Measurements from ENCODE around the gene METTL14. TPM values are rescaled to one million over a fixed set of nuclear protein-coding genes. Genes with fewer than 3 reads are reported as not detected.

METTL14 gene
- total RNA-seq, 4 donors from 2014 or later: 47.0 to 83.9 (median 65.9) TPM

DNA sequence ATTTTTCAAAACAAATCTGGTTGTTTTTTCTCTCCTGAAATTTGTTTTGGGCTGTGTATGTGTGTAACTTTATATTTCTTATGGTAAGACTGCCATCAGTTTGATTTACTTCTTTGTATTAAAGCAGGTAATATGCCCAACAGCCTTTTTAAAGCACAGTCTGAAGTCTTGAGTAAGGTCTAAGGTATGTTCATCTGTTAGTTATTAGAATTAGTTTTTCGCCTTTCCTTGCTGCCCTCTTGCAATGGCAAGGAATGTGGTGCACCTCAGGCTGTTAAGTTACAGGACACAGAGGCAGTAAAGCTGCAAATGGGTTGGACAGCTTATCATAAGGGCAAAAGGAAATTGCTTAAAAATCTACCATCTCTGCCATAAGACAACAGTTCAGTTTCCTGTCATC is 71.8 kb downstream of the METTL14 start:
- Histone ChIP-seq H3K36me3 (peaks cover 0 to under 1% of the 10 kb centered on the region in 2 donors), H3K27ac (peak overlapping the region; percentile 83 to 96 (median 84)), H3K9me3 (no peaks in the 10 kb centered on the region), H3K27me3 (no peaks in the 10 kb centered on the region), H3K4me1 (peaks cover 49 to 98% (median 61%) of the 10 kb centered on the region in 3 donors), H3K4me3 (no peak overlapping the region)
- TF ChIP-seq POLR2AphosphoS5 (IDR thresholded peaks at IDR 0.05) (no peak), POLR2A (IDR thresholded peaks at IDR 0.05) (no peak), EP300 (IDR thresholded peaks at IDR 0.05) (no peak)
- TF ChIP-seq, protein P1, sequence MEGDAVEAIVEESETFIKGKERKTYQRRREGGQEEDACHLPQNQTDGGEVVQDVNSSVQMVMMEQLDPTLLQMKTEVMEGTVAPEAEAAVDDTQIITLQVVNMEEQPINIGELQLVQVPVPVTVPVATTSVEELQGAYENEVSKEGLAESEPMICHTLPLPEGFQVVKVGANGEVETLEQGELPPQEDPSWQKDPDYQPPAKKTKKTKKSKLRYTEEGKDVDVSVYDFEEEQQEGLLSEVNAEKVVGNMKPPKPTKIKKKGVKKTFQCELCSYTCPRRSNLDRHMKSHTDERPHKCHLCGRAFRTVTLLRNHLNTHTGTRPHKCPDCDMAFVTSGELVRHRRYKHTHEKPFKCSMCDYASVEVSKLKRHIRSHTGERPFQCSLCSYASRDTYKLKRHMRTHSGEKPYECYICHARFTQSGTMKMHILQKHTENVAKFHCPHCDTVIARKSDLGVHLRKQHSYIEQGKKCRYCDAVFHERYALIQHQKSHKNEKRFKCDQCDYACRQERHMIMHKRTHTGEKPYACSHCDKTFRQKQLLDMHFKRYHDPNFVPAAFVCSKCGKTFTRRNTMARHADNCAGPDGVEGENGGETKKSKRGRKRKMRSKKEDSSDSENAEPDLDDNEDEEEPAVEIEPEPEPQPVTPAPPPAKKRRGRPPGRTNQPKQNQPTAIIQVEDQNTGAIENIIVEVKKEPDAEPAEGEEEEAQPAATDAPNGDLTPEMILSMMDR (IDR thresholded peaks at IDR 0.05): no peak
- ATAC-seq: no peak
- WGBS, 2 donors (ENCODE audit: low coverage in 1 of 2): 57 to 100% methylated on average over 1 of the region's 1 CpG

DNA sequence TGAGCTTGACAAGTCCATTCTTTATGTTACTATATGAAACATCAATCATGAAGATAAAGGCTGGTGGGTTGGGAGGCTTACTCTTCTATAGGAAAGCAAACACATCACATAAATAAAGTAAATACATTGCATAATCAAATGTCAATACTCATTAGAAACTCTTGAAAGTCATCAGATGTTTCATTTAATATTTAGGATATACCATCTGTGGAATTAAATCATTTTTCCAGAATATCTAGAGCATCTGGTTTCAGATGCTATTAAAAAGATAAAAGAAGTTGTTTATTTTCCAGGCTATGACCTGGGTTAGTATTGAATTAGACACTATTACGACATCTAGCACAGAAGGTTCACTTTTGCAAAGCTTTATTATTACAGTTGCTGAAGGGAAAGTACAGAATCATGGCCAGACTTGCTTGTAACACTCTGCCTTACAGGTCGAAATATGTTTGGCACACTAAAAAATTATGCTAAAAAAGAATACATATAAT is 72.6 kb downstream of the METTL14 start:
- WGBS, 2 donors (ENCODE audit: low coverage in 1 of 2): 6 to 22% methylated on average over 2 of the region's 2 CpGs
- peak overlapping the region; percentile 83 to 96 (median 84) for H3K27ac ChIP-seq
- H3K4me3 ChIP-seq: no peak overlapping the region
- ATAC-seq: peak; percentile 85
- H3K9me3 ChIP-seq: no peaks in the 10 kb centered on the region
- H3K36me3 ChIP-seq: no peaks in the 10 kb centered on the region
- TF ChIP-seq, protein P1 (IDR thresholded peaks at IDR 0.05): no peak
- TF ChIP-seq POLR2AphosphoS5 (IDR thresholded peaks at IDR 0.05): peak; percentile 73
- peaks cover 57 to 100% (median 65%) of the 10 kb centered on the region in 3 donors for H3K4me1 ChIP-seq
- H3K27me3 ChIP-seq: no peaks in the 10 kb centered on the region

DNA sequence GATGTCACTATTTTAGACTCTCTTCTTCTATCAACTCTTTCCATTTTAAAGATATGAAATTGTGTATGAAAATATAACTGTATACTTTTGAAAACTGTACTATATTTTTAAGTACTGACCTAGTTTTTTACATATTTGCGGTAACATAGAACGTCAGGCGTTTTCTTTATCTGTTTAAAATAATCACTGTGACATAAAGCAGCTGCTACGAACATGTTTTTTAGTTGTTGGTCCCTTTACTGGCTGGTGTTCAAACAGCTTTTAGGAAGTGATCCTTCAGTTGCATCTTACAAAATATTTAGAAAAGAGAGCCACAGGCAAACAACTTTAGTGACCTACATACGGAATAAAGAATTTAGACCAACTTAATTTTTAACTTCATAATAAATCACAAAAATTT is 73.1 kb downstream of the METTL14 start:
- H3K4me1 ChIP-seq: peaks cover 61 to 100% (median 69%) of the 10 kb centered on the region in 3 donors
- TF ChIP-seq POLR2AphosphoS5 (IDR thresholded peaks at IDR 0.05): peak; percentile 35
- TF ChIP-seq, protein P1 (IDR thresholded peaks at IDR 0.05): no peak
- H3K4me3 ChIP-seq: no peak overlapping the region
- no peaks in the 10 kb centered on the region for H3K36me3 ChIP-seq
- H3K27me3 ChIP-seq: no peaks in the 10 kb centered on the region
- no peaks in the 10 kb centered on the region for H3K9me3 ChIP-seq
- peak; percentile 54 for ATAC-seq
- peak overlapping the region; percentile 83 to 96 (median 84) for H3K27ac ChIP-seq
- WGBS, 2 donors (ENCODE audit: low coverage in 1 of 2): 14 to 25% methylated on average over 5 of the region's 5 CpGs

DNA sequence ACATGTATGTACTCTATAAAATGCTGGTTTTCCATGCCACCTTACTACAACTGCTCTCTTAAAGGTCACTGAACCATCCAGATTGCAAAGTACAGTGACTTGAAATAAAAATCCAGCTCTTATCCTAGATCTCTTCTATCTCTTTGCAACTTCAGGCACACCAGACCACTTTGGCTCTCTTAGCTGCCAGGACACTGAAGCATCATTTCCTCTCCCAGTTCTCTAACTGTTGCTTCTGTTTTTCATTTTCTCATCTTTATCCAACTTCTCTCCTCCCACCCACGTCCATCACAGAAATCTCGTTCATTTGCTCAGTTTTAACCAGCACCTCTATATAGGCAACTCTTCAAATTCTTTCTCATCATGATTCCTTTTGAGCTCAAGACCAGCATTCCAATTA is 74.3 kb downstream of the METTL14 start:
- H3K4me1 ChIP-seq: peaks cover 50 to 100% (median 66%) of the 10 kb centered on the region in 3 donors
- TF ChIP-seq POLR2AphosphoS5 (IDR thresholded peaks at IDR 0.05): no peak
- TF ChIP-seq POLR2A (IDR thresholded peaks at IDR 0.05): no peak
- no peak for TF ChIP-seq EP300 (IDR thresholded peaks at IDR 0.05)
- TF ChIP-seq, protein P1 (IDR thresholded peaks at IDR 0.05): no peak
- no peaks in the 10 kb centered on the region for H3K9me3 ChIP-seq
- no peaks in the 10 kb centered on the region for H3K27me3 ChIP-seq
- no peak for ATAC-seq
- peaks cover 0 to 3% of the 10 kb centered on the region in 2 donors for H3K36me3 ChIP-seq
- no peak overlapping the region for H3K4me3 ChIP-seq
- peak overlapping the region; percentile 74 to 96 (median 84) for H3K27ac ChIP-seq
- 60 to 61% methylated on average over 2 of the region's 2 CpGs for WGBS, 2 donors (ENCODE audit: low coverage in 1 of 2)

DNA sequence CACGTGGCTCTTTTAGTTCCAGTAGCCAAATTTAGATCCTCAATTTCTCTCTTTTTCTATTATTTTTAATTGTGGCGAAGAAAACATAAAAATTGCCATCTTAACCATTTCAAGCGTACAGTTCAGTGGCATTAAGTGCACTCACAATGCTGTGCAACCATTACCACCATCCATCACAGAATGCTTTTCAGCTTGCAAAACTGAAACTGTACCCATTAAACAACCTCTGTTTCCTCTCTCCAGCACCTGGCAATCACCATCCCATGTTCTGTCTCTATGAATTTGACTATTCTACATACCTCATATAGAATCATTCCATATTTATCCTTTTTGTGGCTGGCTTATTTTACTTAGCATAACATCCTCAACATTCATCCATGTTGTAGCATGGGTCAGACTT is 74.9 kb downstream of the METTL14 start:
- TF ChIP-seq, protein P1 (IDR thresholded peaks at IDR 0.05): no peak
- no peak for TF ChIP-seq POLR2AphosphoS5 (IDR thresholded peaks at IDR 0.05)
- no peak for TF ChIP-seq EP300 (IDR thresholded peaks at IDR 0.05)
- TF ChIP-seq POLR2A (IDR thresholded peaks at IDR 0.05): no peak
- Histone ChIP-seq H3K4me1 (peaks cover 46 to 100% (median 65%) of the 10 kb centered on the region in 3 donors), H3K9me3 (no peaks in the 10 kb centered on the region), H3K4me3 (no peak overlapping the region), H3K27ac (peak overlapping the region; percentile 74 to 96 (median 84)), H3K27me3 (no peaks in the 10 kb centered on the region), H3K36me3 (peaks cover 0 to 3% of the 10 kb centered on the region in 2 donors)
- 86 to 93% methylated on average over 3 of the region's 3 CpGs for WGBS, 2 donors (ENCODE audit: low coverage in 1 of 2)
- ATAC-seq: no peak

Data from gastroesophageal sphincter (tissue), 4 donors.